ENCODE results near the gene ADIG. TPM values are rescaled to one million over a fixed set of nuclear protein-coding genes. Genes with fewer than 3 reads are reported as not detected.

ADIG gene
- total and polyA plus RNA-seq, 12 donors, result not detected

GRCh38 chr20:38583306-38583705, 2.3 kb downstream of the ADIG start:
- 73 to 93% (median 88%) methylated on average over 3 to 4 of the region's 4 CpGs for WGBS, 4 donors
- no peaks in the 10 kb centered on the region for H3K4me1 ChIP-seq (replicated peaks in 1 of 2)
- no peak overlapping the region for H3K27ac ChIP-seq
- H3K36me3 ChIP-seq (replicated peaks in 1 of 2), result no peaks in the 10 kb centered on the region
- TF ChIP-seq CTCF (IDR thresholded peaks at IDR 0.05), result no peak
- TF ChIP-seq POLR2A (IDR thresholded peaks at IDR 0.05), result no peak
- H3K9me3 ChIP-seq (replicated peaks in 1 of 3), result no peaks in the 10 kb centered on the region
- no peaks in the 10 kb centered on the region for H3K27me3 ChIP-seq
- no peak overlapping the region for H3K4me3 ChIP-seq
- DNase-seq, result no peak
- intact Hi-C loops (cut with DNase I), result no loop called here

GRCh38 chr20:38584099-38584763, 3.2 kb downstream of the ADIG start:
- Histone ChIP-seq H3K4me1 (replicated peaks in 1 of 2) (no peaks in the 10 kb centered on the region), H3K27me3 (no peaks in the 10 kb centered on the region), H3K27ac (no peak overlapping the region), H3K36me3 (replicated peaks in 1 of 2) (no peaks in the 10 kb centered on the region), H3K9me3 (replicated peaks in 1 of 3) (no peaks in the 10 kb centered on the region), H3K4me3 (no peak overlapping the region)
- intact Hi-C loops (cut with DNase I), result no loop called here
- TF ChIP-seq CTCF (IDR thresholded peaks at IDR 0.05) (no peak), POLR2A (IDR thresholded peaks at IDR 0.05) (no peak)
- WGBS, 4 donors, result 40 to 57% (median 55%) methylated on average over 7 of the region's 7 CpGs
- no peak for DNase-seq

- TF ChIP-seq CTCF (IDR thresholded peaks at IDR 0.05) (no peak), POLR2A (IDR thresholded peaks at IDR 0.05) (no peak)
- 72 to 81% (median 76%) methylated on average over 9 to 10 of the region's 10 CpGs for WGBS, 4 donors
- intact Hi-C loops (cut with DNase I), result no loop called here
These were observed 4.6 kb downstream of the ADIG start for GRCh38 chr20:38585404-38586180.

GRCh38 chr20:38586181-38586525, 5.2 kb downstream of the ADIG start:
- TF ChIP-seq CTCF (IDR thresholded peaks at IDR 0.05), result no peak
- TF ChIP-seq POLR2A (IDR thresholded peaks at IDR 0.05), result no peak
- Histone ChIP-seq H3K4me3 (no peak overlapping the region), H3K4me1 (replicated peaks in 1 of 2) (no peaks in the 10 kb centered on the region), H3K27ac (no peak overlapping the region), H3K9me3 (replicated peaks in 1 of 3) (no peaks in the 10 kb centered on the region), H3K36me3 (replicated peaks in 1 of 2) (no peaks in the 10 kb centered on the region), H3K27me3 (no peaks in the 10 kb centered on the region)
- intact Hi-C loops (cut with DNase I), result no loop called here
- WGBS, 4 donors, result 73 to 86% (median 75%) methylated on average over 2 to 3 of the region's 3 CpGs
- DNase-seq, result no peak

More at GRCh38 chr20:38585404-38586180, 4.6 kb downstream of the ADIG start:
- DNase-seq, result no peak
- H3K36me3 ChIP-seq (replicated peaks in 1 of 2), result no peaks in the 10 kb centered on the region
- H3K27me3 ChIP-seq, result no peaks in the 10 kb centered on the region
- no peaks in the 10 kb centered on the region for H3K4me1 ChIP-seq (replicated peaks in 1 of 2)
- H3K4me3 ChIP-seq, result no peak overlapping the region
- H3K27ac ChIP-seq, result no peak overlapping the region
- no peaks in the 10 kb centered on the region for H3K9me3 ChIP-seq (replicated peaks in 1 of 3)
